NCI-H2227 (cell line): ENCODE data around the gene IL1RAPL1.
A peak's percentile ranks its signal among the peaks of the same experiment; 100 is the strongest.
"Not testable (repeated sequence)": the region's sequence is repeated elsewhere in the genome, so short reads cannot be mapped to it uniquely, and the experiment has no call there.

Experiments
- DNase-seq: peaks from one replicate; lab custom pipeline; 2025; ENCODE audit not compliant: unreplicated experiment; lab: John Stamatoyannopoulos, UW

The IL1RAPL1 gene

GRCh38 chrX:29090811-29091210, 503.6 kb downstream of the IL1RAPL1 start:
- peak; percentile 14 for DNase-seq

GRCh38 chrX:29107231-29107630, 520.0 kb downstream of the IL1RAPL1 start:
- DNase-seq, result no peak

GRCh38 chrX:29110041-29110440, 522.8 kb downstream of the IL1RAPL1 start:
- DNase-seq, result no peak

- DNase-seq, result no peak
These were observed 526.0 kb downstream of the IL1RAPL1 start for GRCh38 chrX:29113221-29113620.

- DNase-seq, result not testable (repeated sequence)
These were observed 535.6 kb downstream of the IL1RAPL1 start for GRCh38 chrX:29122817-29123216.

GRCh38 chrX:29130905-29131304, 543.7 kb downstream of the IL1RAPL1 start:
- DNase-seq, result no peak

- DNase-seq, result no peak
These were observed 549.7 kb downstream of the IL1RAPL1 start for GRCh38 chrX:29136904-29137303.

GRCh38 chrX:29138003-29138402, 550.8 kb downstream of the IL1RAPL1 start:
- DNase-seq, result no peak

- no peak for DNase-seq
These were observed 556.1 kb downstream of the IL1RAPL1 start for GRCh38 chrX:29143356-29143755.

GRCh38 chrX:29143756-29144155, 556.5 kb downstream of the IL1RAPL1 start:
- no peak for DNase-seq

GRCh38 chrX:29145316-29145715, 558.1 kb downstream of the IL1RAPL1 start:
- no peak for DNase-seq

GRCh38 chrX:29148511-29148910, 561.3 kb downstream of the IL1RAPL1 start:
- no peak for DNase-seq

GRCh38 chrX:29155286-29155685, 568.0 kb downstream of the IL1RAPL1 start:
- no peak for DNase-seq

- no peak for DNase-seq
These were observed 585.6 kb downstream of the IL1RAPL1 start for GRCh38 chrX:29172880-29173279.

- DNase-seq, result no peak
These were observed 600.0 kb downstream of the IL1RAPL1 start for GRCh38 chrX:29187264-29187663.

GRCh38 chrX:29196501-29196900, 609.3 kb downstream of the IL1RAPL1 start:
- no peak for DNase-seq

- no peak for DNase-seq
These were observed 628.0 kb downstream of the IL1RAPL1 start for GRCh38 chrX:29215251-29215650.

- no peak for DNase-seq
These were observed 638.4 kb downstream of the IL1RAPL1 start for GRCh38 chrX:29225670-29226069.

GRCh38 chrX:29229802-29230201, 642.6 kb downstream of the IL1RAPL1 start:
- no peak for DNase-seq

GRCh38 chrX:29231800-29232199, 644.6 kb downstream of the IL1RAPL1 start:
- DNase-seq, result no peak

GRCh38 chrX:29233592-29234183, 646.4 kb downstream of the IL1RAPL1 start:
- DNase-seq, result no peak

- no peak for DNase-seq
These were observed 650.7 kb downstream of the IL1RAPL1 start for GRCh38 chrX:29237972-29238371.

GRCh38 chrX:29241809-29242208, 654.6 kb downstream of the IL1RAPL1 start:
- no peak for DNase-seq
